Erythroblast (primary cell): Measurements from ENCODE around the gene CPSF6.

Source experiments
- GATA1 ChIP-seq: IDR thresholded peaks from 2 replicates; pipeline ENCODE4 v1.6.1; 2011; ENCODE audit warnings: low read depth, mild to moderate bottlenecking, control low read depth, low read length, moderate library complexity
- POLR2A ChIP-seq: IDR thresholded peaks from 2 replicates; pipeline ENCODE4 v1.6.1; 2011; ENCODE audit warnings: mild to moderate bottlenecking, low read length

GRCh38 chr12:69266036-69266635, 26.8 kb downstream of the CPSF6 start:
- TF ChIP-seq POLR2A = no peak
- no peak for TF ChIP-seq GATA1
